HAP-1 (cell line): ENCODE data around the gene HCFC1R1.

Experiments
- DNase-seq, 2 experiments: peaks; one replicate each; pipeline ENCODE4 v3.0.0-alpha.2; 2016 to 2020; ENCODE audit warnings: low spot score in 2 of 2
- H3K27me3 ChIP-seq: fragments of 250-450 bp; sonication (Bioruptor Pico); 2 replicates; pipeline ENCODE4 v1.5.1; 2020; ENCODE audit warnings: low read depth, mild to moderate bottlenecking, moderate library complexity
- H3K36me3 ChIP-seq: fragments of 250-450 bp; sonication (Bioruptor Pico); replicated peaks from 2 replicates; pipeline ENCODE4 v1.5.1; 2020; ENCODE audit warnings: mild to moderate bottlenecking
- H3K4me1 ChIP-seq: fragments of 250-450 bp; sonication (Bioruptor Pico); 2 replicates; pipeline ENCODE4 v1.5.1; 2020; ENCODE audit warnings: mild to moderate bottlenecking
- H3K4me3 ChIP-seq: fragments of 250-450 bp; sonication (Bioruptor Pico); 2 replicates; pipeline ENCODE4 v1.5.1; 2020; ENCODE audit warnings: mild to moderate bottlenecking, moderate library complexity
- H3K9me3 ChIP-seq: fragments of 250-450 bp; sonication (Bioruptor Pico); 2 replicates; pipeline ENCODE4 v1.5.1; 2020; ENCODE audit warnings: mild to moderate bottlenecking, moderate library complexity
- in situ Hi-C: fragments of 300-500 bp; cut with MboI; formaldehyde crosslinking; loops from 3 replicates; pipeline ENCODE4 v1.14.3; 2020; ENCODE audit warnings: low sequenced_read_pairs, inconsistent platforms, mixed read lengths

Gene HCFC1R1

GRCh38 chr16:3025032-3026002, 1.6 kb upstream of the HCFC1R1 start:
- in situ Hi-C loops = no loop called here
- Histone ChIP-seq H3K4me1 (peaks cover 25% of the 10 kb centered on the region), H3K4me3 (no peak overlapping the region), H3K9me3 (no peaks in the 10 kb centered on the region), H3K36me3 (peaks cover 26% of the 10 kb centered on the region), H3K27me3 (peaks cover 18% of the 10 kb centered on the region)
- no peak for DNase-seq

- Histone ChIP-seq H3K36me3 (peaks cover 26% of the 10 kb centered on the region), H3K4me1 (peaks cover 25% of the 10 kb centered on the region), H3K9me3 (no peaks in the 10 kb centered on the region), H3K4me3 (peak overlapping the region; percentile 90), H3K27me3 (no peaks in the 10 kb centered on the region)
- in situ Hi-C loops = loop anchor here (5.0 kb wide), 1 partner anchor 51 kb away; no protein-coding TSS in a partner anchor
- no peak for DNase-seq
Measured at GRCh38 chr16:3023415-3023668, 400 bp downstream of the HCFC1R1 start.

- Histone ChIP-seq H3K4me1 (peaks cover 23% of the 10 kb centered on the region), H3K9me3 (no peaks in the 10 kb centered on the region), H3K27me3 (no peaks in the 10 kb centered on the region), H3K4me3 (peak overlapping the region; percentile 90), H3K36me3 (peaks cover 26% of the 10 kb centered on the region)
- DNase-seq = peak in 1 of 2 experiments; percentile 58
- in situ Hi-C loops = loop anchor here (5.0 kb wide), 1 partner anchor 51 kb away; no protein-coding TSS in a partner anchor
Measured at GRCh38 chr16:3022684-3023414, 893 bp downstream of the HCFC1R1 start.

- Histone ChIP-seq H3K36me3 (peaks cover 24% of the 10 kb centered on the region), H3K27me3 (no peaks in the 10 kb centered on the region), H3K4me3 (peak overlapping the region; percentile 90), H3K4me1 (peaks cover 22% of the 10 kb centered on the region), H3K9me3 (no peaks in the 10 kb centered on the region)
- in situ Hi-C loops = loop anchor here (5.0 kb wide), 1 partner anchor 50 kb away; no protein-coding TSS in a partner anchor
- peak; percentile 48 to 82 for DNase-seq
Measured at GRCh38 chr16:3022208-3022683, 1.5 kb downstream of the HCFC1R1 start.

- H3K36me3 ChIP-seq = peaks cover 18% of the 10 kb centered on the region
- DNase-seq = peak; percentile 74 to 94
- H3K9me3 ChIP-seq = no peaks in the 10 kb centered on the region
- in situ Hi-C loops = loop anchor here (5.0 kb wide), 1 partner anchor 49 kb away; no protein-coding TSS in a partner anchor
- no peaks in the 10 kb centered on the region for H3K27me3 ChIP-seq
- H3K4me1 ChIP-seq = peaks cover 22% of the 10 kb centered on the region
- peak overlapping the region; percentile 47 for H3K4me3 ChIP-seq
Measured at GRCh38 chr16:3021449-3022207, 2.1 kb downstream of the HCFC1R1 start.

- no peaks in the 10 kb centered on the region for H3K27me3 ChIP-seq
- peaks cover 10% of the 10 kb centered on the region for H3K36me3 ChIP-seq
- peaks cover 22% of the 10 kb centered on the region for H3K4me1 ChIP-seq
- DNase-seq = peak; percentile 35 to 75
- H3K9me3 ChIP-seq = no peaks in the 10 kb centered on the region
- in situ Hi-C loops = loop anchor here (5.0 kb wide), 1 partner anchor 49 kb away; no protein-coding TSS in a partner anchor
- H3K4me3 ChIP-seq = peak overlapping the region; percentile 47
Measured at GRCh38 chr16:3020604-3021448, 2.9 kb downstream of the HCFC1R1 start.

- in situ Hi-C loops = loop anchor here (5.0 kb wide), 1 partner anchor 48 kb away; no protein-coding TSS in a partner anchor
- peak; percentile 79 to 86 for DNase-seq
- H3K4me1 ChIP-seq = peaks cover 22% of the 10 kb centered on the region
- peak within 1 kb of the TSS; percentile 47 for H3K4me3 ChIP-seq
- H3K36me3 ChIP-seq = peaks cover 8% of the 10 kb centered on the region
- H3K9me3 ChIP-seq = no peaks in the 10 kb centered on the region
- no peaks in the 10 kb centered on the region for H3K27me3 ChIP-seq
Measured at GRCh38 chr16:3020247-3020603, 3.5 kb downstream of the HCFC1R1 start, which contains the start of gene TNFRSF12A. TNFRSF12A (plus strand) TSS chr16:3020368; CDS start chr16:3020398, 30 bp downstream.

GRCh38 chr16:3019594-3020246, 4.0 kb downstream of the HCFC1R1 start:
- Histone ChIP-seq H3K4me1 (peaks cover 22% of the 10 kb centered on the region), H3K36me3 (peaks cover 8% of the 10 kb centered on the region), H3K4me3 (peak overlapping the region; percentile 47), H3K27me3 (no peaks in the 10 kb centered on the region), H3K9me3 (no peaks in the 10 kb centered on the region)
- no peak for DNase-seq
- in situ Hi-C loops = loop anchor here (5.0 kb wide), 1 partner anchor 47 kb away; no protein-coding TSS in a partner anchor

- Histone ChIP-seq H3K36me3 (peaks cover 8% of the 10 kb centered on the region), H3K4me3 (no peak within 1 kb of the TSS), H3K27me3 (no peaks in the 10 kb centered on the region), H3K4me1 (peaks cover 15% of the 10 kb centered on the region), H3K9me3 (no peaks in the 10 kb centered on the region)
- DNase-seq = peak in 1 of 2 experiments; percentile 65
- in situ Hi-C loops = no loop called here
Measured at GRCh38 chr16:3017794-3018506, 5.8 kb downstream of the HCFC1R1 start, which contains the start of gene CLDN6. CLDN6 (minus strand) TSS chr16:3018183; CDS start chr16:3016021, 2,162 bp downstream.

GRCh38 chr16:3017344-3017743, 6.4 kb downstream of the HCFC1R1 start:
- H3K4me3 ChIP-seq = no peak overlapping the region
- peaks cover 8% of the 10 kb centered on the region for H3K36me3 ChIP-seq
- no peaks in the 10 kb centered on the region for H3K9me3 ChIP-seq
- in situ Hi-C loops = no loop called here
- H3K27me3 ChIP-seq = no peaks in the 10 kb centered on the region
- DNase-seq = no peak
- H3K4me1 ChIP-seq = peaks cover 9% of the 10 kb centered on the region

- Histone ChIP-seq H3K36me3 (no peaks in the 10 kb centered on the region), H3K4me3 (no peak overlapping the region), H3K9me3 (no peaks in the 10 kb centered on the region), H3K27me3 (no peaks in the 10 kb centered on the region), H3K4me1 (no peaks in the 10 kb centered on the region)
- DNase-seq = no peak
- in situ Hi-C loops = no loop called here
Measured at GRCh38 chr16:3015865-3016521, 7.7 kb downstream of the HCFC1R1 start.
